ENCODE data around the gene FOXF1.

FOXF1 gene

GRCh38 chr16:86492961-86493629, 17.2 kb upstream of the FOXF1 start:
- no peak for DNase-seq

GRCh38 chr16:86494039-86494564, 16.2 kb upstream of the FOXF1 start:
- no peak for DNase-seq

- no peak for DNase-seq
These were observed 15.6 kb upstream of the FOXF1 start for GRCh38 chr16:86494565-86495356.

- no peak for DNase-seq
These were observed 15.0 kb upstream of the FOXF1 start for GRCh38 chr16:86495357-86495701.

- DNase-seq: no peak
These were observed 14.5 kb upstream of the FOXF1 start for GRCh38 chr16:86495756-86496261.

GRCh38 chr16:86496262-86496928, 13.9 kb upstream of the FOXF1 start:
- DNase-seq: no peak

GRCh38 chr16:86496929-86497461, 13.3 kb upstream of the FOXF1 start:
- DNase-seq: no peak

GRCh38 chr16:86497551-86498021, 12.7 kb upstream of the FOXF1 start:
- no peak for DNase-seq

- no peak for DNase-seq
These were observed 12.1 kb upstream of the FOXF1 start for GRCh38 chr16:86498155-86498670.

GRCh38 chr16:86498671-86499439, 11.5 kb upstream of the FOXF1 start:
- DNase-seq: no peak

GRCh38 chr16:86499440-86499786, 10.9 kb upstream of the FOXF1 start:
- DNase-seq: no peak

GRCh38 chr16:86499889-86500707, 10.2 kb upstream of the FOXF1 start:
- no peak for DNase-seq

GRCh38 chr16:86500708-86501510, 9.4 kb upstream of the FOXF1 start:
- no peak for DNase-seq

GRCh38 chr16:86501989-86502855, 8.1 kb upstream of the FOXF1 start:
- no peak for DNase-seq

GRCh38 chr16:86502856-86503748, 7.2 kb upstream of the FOXF1 start:
- DNase-seq: no peak

GRCh38 chr16:86503830-86504229, 6.5 kb upstream of the FOXF1 start:
- no peak for DNase-seq

GRCh38 chr16:86504315-86505184, 5.8 kb upstream of the FOXF1 start:
- no peak for DNase-seq

Measured in CD4-positive, alpha-beta T cell treated with Interleukin-17A for 1 hour (primary cell).